Islet precursor cell (in vitro differentiated cells): ENCODE measurements around the gene GNA15.

Experiments
- DNase-seq: peaks from one replicate; pipeline ENCODE4 v3.0.0-alpha.2; 2018

The GNA15 gene

DNA sequence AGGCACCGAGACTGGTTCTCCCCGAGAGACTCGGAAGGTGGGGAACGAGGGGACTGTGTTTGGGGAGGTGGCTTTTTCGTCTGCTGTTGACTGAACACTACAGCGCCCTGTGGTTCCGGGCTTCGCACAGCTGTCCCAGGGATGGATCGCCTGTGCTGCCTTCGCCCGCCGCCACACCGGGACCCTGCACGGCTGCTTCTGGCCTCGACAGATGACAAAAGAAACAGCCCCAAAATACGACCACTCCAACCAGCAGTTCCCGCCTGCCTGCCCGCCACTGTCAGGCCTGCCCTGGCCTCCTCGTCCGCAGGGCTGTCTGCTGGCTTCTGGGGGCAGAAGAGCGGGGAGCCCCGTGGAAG is 13.3 kb upstream of the GNA15 start:
- no peak for DNase-seq

DNA sequence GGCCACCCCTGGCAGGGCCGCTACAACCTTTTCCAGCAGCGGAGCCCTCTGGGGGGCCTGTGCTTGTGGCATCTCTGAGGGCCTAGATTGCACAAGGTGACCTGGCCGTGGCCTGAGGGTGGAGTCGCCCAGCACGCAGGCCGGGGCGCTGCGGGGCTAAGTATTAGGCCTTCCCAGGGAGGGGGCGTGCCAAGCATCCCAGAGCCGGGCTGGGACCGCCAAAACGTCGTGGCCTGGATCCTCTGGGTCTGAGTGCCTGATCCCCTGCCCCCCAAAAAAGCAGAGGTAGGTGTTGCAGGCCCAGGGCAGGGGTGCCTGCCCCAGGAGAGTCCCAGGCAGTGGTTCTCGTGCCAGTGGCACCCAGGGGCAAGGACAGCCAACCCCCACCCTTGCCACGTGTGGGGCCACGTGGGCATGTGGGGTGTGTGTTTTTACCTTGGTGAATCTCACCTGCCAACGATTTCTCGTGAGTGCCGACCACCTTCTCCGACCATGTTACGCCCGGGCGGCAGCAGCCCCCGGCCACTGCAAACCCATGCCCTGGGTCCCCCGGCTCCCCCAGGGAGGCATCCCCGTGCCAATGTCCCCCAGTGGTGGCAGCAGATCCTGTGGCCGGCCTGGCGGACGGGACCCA is 12.6 kb upstream of the GNA15 start:
- no peak for DNase-seq

- DNase-seq: no peak
These were observed 11.9 kb upstream of the GNA15 start for GRCh38 chr19:3123956-3124355.

DNA sequence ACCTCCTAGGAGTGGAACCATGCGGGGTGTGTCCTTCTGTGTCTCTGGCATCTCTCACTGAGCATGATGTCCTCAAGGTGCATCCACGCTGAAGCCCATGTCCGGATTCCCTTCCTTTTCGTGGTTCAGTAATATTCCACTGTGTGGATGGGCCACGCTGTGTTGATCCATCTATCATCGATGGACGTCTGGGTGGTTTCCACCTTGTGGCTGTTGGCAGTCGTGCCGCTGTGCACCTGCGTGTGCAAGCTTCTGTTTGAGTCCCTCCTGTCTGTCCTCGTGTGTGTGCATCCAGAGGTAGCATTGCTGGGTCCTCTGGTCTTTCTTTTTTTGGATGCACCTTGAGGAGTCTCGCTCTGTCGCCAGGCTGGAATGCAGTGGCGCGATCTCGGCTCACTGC is 11.2 kb upstream of the GNA15 start:
- DNase-seq: no peak

DNA sequence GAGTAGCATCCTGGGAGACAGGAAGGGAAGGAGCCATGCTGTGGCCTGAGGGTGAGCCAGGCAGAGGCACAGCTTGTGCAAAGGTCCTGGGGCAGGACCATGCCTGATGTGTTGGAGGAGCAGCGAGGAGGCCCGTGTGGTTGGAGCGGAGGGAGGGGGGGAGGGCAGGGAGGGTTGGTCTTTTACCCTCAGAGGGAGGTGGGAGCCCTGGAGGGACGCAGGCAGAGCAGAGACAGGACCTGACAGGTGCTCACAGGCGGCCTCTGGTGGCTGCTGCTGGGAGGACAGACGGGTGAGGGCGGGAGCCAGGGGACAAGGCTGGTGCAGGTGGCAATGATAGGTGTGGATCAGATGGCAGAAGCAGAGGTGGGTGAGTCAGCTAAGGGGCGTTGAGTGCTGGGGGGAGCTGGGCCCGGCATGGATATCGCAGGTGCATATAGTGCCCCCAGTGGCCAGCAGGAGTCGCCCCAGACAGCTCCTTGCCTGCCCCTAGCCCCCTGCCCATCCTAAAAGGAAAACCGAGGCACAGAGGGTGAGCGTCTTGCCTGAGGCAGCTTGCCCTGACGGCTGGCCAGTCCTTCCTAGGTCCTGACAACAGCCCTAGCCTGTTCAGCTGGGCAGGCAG is 9.8 kb upstream of the GNA15 start:
- peak; percentile 83 for DNase-seq

- DNase-seq: no peak
These were observed 6.7 kb upstream of the GNA15 start for GRCh38 chr19:3129112-3129511.

DNA sequence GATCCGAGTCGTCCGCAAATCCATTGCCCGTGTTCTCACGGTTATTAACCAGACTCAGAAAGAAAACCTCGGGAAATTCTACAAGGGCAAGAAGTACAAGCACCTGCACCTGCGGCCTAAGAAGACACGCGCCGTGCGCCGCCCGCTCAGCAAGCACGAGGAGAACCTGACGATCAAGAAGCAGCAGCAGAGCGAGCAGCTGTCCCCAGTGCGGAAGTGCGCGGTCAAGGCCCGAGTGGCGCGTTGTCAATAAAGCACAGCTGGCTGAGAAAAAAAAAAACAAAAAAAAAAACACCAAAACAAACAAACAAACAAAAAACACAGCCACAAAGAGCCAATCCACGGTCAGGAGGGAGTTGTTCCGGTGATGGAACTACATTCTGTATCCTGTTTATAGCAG is 4.7 kb upstream of the GNA15 start:
- no peak for DNase-seq

DNA sequence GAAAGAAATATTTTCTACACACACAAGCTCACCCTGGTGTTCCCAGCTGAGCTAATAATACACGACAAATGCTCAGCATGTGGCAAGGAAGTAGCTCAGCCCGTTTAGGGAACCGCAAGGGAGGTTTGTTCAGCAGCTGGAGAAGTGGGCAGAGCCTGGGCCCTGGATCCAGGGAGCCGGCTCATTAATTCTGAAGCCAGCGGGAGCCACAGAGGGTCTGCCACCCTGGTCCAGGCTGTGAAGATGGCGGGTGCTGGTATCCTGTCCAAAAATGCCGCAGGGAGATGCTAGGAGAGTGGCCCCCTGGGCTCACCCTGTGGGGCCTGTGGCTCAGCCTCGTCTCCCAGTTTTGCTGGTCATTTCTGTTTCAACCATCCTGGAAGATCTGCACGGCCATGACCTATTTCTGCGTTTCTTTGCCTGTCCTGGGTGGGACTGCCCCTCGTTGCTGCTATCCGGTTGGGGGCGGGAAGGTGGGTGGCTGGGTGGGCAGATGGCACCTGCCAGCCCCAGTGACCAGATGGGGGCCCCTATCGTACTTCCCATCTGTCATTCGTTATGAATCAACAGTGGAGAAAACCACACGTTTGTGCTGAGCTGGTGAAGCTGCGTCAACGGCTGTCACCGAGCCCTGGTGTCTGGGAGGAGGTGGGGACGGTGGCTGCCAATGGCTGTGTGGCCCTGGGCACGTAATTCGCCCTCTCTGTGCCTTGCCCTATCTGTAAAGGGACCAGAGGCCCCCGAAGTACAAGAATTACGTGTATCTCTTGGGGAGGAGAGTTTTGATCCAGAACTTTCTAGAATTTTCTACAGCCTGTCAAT is 2.7 kb upstream of the GNA15 start:
- DNase-seq: no peak

- DNase-seq: no peak
These were observed 2.1 kb upstream of the GNA15 start for GRCh38 chr19:3133793-3134116.

GRCh38 chr19:3136684-3137055 is 837 bp downstream of the GNA15 start:
- DNase-seq: no peak

DNA sequence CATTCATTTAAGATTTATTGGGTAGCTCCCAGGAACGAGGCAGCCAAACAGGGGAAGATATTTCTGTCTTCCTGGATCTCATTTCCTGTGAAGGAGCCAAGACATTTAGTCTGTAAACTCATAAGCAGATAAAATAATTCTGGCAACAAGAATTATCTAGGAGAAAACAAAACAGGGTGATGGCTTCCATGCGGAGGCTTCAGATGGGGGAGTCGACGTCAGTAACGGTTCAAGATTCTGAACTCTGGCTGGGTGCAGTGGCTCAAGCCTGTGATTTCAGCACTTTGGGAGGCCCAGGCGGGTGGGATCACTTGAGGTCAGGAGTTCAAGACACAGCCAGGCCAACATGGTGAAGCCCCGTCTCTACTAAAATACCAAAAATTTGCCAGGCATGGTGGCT is 1.3 kb downstream of the GNA15 start:
- no peak for DNase-seq

DNA sequence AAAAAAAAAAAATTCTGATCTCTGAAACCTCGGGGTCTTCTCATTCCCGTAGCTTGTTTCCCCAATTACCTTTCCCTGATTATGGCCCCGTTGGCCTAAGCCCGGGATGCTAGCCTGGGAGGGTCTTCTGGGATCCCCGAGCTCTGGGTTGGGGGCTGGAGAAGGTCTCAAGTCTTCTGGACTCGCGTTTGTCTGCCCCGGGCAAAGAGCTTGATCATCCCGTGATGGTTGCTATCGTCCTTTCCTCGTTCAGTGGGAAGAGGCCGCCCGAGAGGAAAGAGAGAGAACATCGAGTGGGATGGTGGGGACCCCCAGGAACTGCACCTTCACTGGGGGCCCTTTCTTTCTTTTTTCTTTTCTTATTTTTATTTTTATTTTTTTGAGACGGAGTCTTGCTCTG is 2.4 kb downstream of the GNA15 start:
- no peak for DNase-seq

DNA sequence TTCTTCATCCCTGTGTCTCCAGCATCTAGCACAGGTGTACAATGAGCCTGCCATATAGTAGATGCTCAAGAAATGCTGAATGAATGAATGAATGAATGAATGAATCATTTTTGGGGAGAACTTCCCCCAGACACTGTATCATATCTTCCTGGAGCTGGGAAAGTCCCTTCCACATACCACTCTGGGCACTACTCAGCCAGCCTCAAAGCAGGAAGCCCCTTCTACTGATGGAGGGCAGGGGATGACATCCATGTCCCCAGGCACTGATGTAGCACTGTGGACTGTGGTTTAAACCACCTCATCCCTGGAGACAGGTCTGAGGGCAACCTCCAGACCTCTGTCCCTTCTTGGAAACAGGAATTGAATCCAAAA is 4.8 kb downstream of the GNA15 start:
- DNase-seq: no peak

DNA sequence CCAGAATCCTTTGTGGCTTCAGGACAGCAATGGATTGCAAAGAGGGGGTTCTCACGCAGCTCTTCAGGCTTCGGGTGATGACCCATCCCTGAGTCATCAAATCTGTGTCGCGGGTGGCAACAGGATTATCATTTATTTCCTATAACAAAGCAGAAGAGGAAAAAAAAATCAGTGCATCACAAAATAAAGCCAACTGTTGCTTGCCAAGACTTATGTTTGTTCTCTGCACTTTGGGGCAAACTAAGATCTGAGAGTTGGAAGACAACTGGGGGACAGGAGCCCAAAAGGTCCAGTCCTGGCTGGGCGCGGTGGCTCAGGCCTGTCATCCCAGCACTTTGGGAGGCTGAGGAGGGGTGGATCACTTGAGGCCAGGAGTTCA is 6.4 kb downstream of the GNA15 start:
- DNase-seq: no peak

DNA sequence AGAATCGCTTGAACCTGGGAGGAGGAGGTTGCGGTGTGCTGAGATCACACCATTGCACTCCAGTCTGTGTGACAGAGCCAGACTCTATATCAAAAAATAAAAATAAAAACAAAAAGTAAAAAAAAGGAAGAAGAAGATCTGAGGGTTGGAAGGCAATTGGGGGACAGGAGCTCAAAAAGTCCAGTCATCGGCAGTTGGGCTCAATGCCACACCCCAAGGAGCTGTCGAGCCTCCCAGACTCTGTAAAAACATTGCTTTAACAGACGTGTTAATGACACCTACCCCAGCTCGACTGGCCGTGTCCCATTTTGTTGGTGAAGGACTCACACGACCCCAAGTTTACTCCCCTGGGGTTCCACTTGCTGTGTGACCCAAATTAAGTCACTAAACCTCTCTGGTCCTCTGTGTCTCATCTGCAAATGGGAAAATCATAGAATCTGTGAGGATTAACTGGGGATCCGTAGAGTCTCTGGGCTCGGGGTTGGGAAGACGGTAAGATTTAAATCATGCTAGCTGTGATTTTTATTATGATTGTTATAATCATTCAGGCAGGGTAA is 7.0 kb downstream of the GNA15 start:
- DNase-seq: no peak

- no peak for DNase-seq
These were observed 10.3 kb downstream of the GNA15 start for GRCh38 chr19:3145909-3146676.

DNA sequence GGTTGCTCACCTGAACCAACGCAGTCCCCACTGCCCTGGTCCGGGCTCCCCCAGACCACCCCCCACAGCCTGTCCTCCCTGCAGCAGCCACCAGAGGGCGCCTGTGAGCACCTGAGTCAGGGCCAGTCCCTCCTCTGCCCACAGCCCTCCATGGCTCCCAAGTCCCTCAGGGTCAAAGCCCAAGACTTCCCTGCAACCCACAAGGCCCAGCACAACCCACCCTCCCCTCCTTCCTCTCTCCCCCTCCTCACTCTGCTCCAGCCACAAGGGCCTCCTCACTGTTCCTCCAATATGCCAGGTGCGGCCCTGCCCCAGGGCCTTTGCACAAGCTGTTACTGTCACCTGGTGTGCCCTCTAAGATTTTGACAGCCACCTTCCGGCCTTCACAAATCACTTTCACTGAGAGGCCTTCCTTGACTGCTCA is 10.9 kb downstream of the GNA15 start:
- DNase-seq: peak; percentile 64

DNA sequence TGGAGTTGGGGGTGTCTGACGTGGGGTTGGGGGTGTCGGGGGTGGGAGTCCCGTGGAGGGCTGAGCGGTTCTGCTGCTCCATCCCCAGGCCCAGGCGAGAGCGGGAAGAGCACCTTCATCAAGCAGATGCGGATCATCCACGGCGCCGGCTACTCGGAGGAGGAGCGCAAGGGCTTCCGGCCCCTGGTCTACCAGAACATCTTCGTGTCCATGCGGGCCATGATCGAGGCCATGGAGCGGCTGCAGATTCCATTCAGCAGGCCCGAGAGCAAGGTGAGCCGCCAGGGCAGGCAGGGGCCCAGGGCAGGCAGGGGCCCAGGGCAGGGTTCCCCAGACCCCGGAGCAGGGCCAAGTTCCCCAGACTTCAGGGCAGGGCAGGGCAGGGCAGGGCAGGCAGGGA is 12.7 kb downstream of the GNA15 start:
- DNase-seq: no peak

GRCh38 chr19:3149089-3149488 is 13.3 kb downstream of the GNA15 start:
- DNase-seq: no peak

DNA sequence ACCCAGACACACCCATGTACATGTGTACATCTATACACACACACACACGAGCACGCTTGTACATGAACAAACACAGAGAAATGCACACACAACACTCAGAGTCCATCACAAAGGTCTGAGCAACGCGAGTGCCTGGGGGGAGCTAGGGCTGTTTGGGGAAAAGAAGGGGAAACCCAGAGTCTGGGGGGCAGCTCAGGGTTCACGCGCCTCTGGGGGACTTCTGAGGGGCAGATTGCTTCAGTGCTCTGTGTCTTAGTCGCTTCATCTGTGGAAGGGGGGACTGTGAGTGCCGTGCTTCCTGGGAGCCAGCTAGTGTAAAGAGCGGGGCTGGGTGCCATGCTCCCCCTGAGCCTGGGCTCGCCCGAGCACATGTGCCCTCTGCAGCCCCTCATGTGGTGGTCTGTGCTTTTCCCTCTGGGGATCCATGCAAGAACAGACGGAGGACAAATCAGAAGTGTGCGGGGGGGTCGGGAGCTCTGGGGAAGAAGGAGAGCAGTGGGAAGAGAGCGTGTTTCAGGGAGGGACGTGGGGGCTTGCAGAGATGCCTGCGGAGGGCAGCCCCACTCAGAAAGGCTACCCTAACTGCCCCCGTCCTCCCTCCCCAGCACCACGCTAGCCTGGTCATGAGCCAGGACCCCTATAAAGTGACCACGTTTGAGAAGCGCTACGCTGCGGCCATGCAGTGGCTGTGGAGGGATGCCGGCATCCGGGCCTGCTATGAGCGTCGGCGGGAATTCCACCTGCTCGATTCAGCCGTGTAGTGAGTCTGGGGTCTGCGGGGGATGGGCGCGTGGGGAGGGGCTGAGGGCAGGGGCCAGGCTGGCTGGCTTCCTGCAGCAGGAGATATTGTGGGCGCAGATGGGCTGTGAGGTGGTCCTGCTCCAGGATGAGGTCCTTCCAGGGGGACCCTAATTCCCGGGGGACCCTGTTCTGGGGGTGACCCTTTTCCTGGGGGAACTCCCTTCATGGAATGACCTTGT is 14.0 kb downstream of the GNA15 start:
- peak; percentile 36 for DNase-seq

DNA sequence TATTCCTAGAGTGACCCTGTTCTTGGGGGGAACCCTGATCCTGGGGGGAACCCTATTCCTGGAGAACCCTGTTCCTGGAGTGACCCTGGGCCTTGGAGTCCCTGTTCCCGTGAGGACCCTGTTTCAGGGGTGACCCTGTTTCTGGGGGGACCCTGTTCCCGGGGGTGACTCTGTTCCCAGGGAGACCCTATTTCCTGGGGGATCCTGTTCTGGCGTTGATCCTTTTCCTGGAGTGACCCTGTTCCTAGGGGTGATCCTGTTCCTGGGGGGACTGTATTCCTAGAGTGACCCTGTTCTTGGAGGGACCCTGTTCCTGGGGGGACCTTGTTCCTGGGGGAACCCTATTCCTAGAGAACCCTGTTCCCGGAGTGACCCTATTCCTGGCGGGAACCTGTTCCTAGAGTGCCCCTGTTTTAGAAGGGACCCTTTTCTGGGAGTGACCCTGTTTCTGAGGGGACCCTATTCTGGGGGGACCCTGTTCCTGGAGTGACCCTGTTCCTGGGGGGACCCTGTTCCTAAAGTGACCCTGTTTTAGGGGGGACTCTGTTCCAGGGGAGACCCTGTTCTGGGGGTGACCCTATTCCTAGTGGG is 15.0 kb downstream of the GNA15 start:
- DNase-seq: no peak
